SK-N-SH treated with all-trans-retinoic acid at 6 μM for 48 hours (cell line): Measurements from ENCODE around the gene WNT3.

ENCODE experiments used
- ATAC-seq: fragments of 200-7000 bp; cut with Tn5 transposase; 3 replicates; pipeline ENCODE4 v1.9.1; 2020; ENCODE audit warnings: mild to moderate bottlenecking, moderate library complexity
- ARNTL ChIP-seq: fragments of 450-650 bp; formaldehyde crosslinking; IDR thresholded peaks from 2 replicates; pipeline ENCODE4 v1.5.0; 2020; ENCODE audit warnings: low read depth, mild to moderate bottlenecking, moderate library complexity, borderline replicate concordance
- BACH2 ChIP-seq: fragments of 250-450 bp; sonication (Bioruptor Pico); IDR thresholded peaks from 2 replicates; pipeline ENCODE4 v1.9.0; 2021; ENCODE audit warnings: mild to moderate bottlenecking, borderline replicate concordance
- CSDC2 ChIP-seq: fragments of 250-450 bp; sonication (Bioruptor Pico); IDR thresholded peaks from 2 replicates; pipeline ENCODE4 v1.5.0; 2020; ENCODE audit warnings: mild to moderate bottlenecking, moderate library complexity
- ESRRG ChIP-seq: fragments of 250-450 bp; sonication (Bioruptor Pico); IDR thresholded peaks from 2 replicates; pipeline ENCODE4 v1.6.1; 2021; ENCODE audit warnings: mild to moderate bottlenecking
- GLIS3 ChIP-seq: fragments of 250-450 bp; sonication (Bioruptor Pico); IDR thresholded peaks from 2 replicates; pipeline ENCODE4 v1.5.0; 2020; ENCODE audit warnings: mild to moderate bottlenecking, moderate library complexity
- ISL1 ChIP-seq: fragments of 250-450 bp; sonication (Bioruptor Pico); IDR thresholded peaks from 2 replicates; pipeline ENCODE4 v2.1.2; 2022; ENCODE audit warnings: mild to moderate bottlenecking, moderate library complexity
- OSR1 ChIP-seq: fragments of 250-450 bp; sonication (Bioruptor Pico); IDR thresholded peaks from 2 replicates; pipeline ENCODE4 v1.8.0; 2022; ENCODE audit warnings: moderate library complexity, mild to moderate bottlenecking, inconsistent platforms
- PPARA ChIP-seq: fragments of 250-450 bp; sonication (Bioruptor Pico); IDR thresholded peaks from 2 replicates; pipeline ENCODE4 v1.5.0; 2020; ENCODE audit warnings: mild to moderate bottlenecking, borderline replicate concordance
- RARB ChIP-seq: fragments of 250-450 bp; sonication (Bioruptor Pico); IDR thresholded peaks from 2 replicates; pipeline ENCODE4 v1.8.0; 2021; ENCODE audit warnings: mild to moderate bottlenecking, moderate library complexity
- SNAI2 ChIP-seq: fragments of 250-450 bp; sonication (Bioruptor Pico); IDR thresholded peaks from 2 replicates; pipeline ENCODE4 v1.5.0; 2020; ENCODE audit warnings: mild to moderate bottlenecking, moderate library complexity
- TCF4 ChIP-seq: fragments of 250-450 bp; sonication (Bioruptor Pico); IDR thresholded peaks from 2 replicates; pipeline ENCODE4 v1.8.0; 2021; ENCODE audit warnings: mild to moderate bottlenecking, moderate library complexity, borderline replicate concordance
- TOX ChIP-seq: fragments of 250-450 bp; sonication (Bioruptor Pico); IDR thresholded peaks from 2 replicates; pipeline ENCODE4 v1.8.0; 2021; ENCODE audit warnings: mild to moderate bottlenecking, moderate library complexity, borderline replicate concordance
- ZC3H10 ChIP-seq: fragments of 250-450 bp; sonication (Bioruptor Pico); IDR thresholded peaks from 2 replicates; pipeline ENCODE4 v1.5.1; 2021; ENCODE audit warnings: mild to moderate bottlenecking, moderate library complexity
- ZFP3 ChIP-seq: fragments of 250-450 bp; sonication (Bioruptor Pico); IDR thresholded peaks from 2 replicates; pipeline ENCODE4 v1.5.0; 2020; ENCODE audit warnings: mild to moderate bottlenecking, moderate library complexity
- ZFP30 ChIP-seq: fragments of 450-650 bp; formaldehyde crosslinking; IDR thresholded peaks from 2 replicates; pipeline ENCODE4 v1.5.0; 2022; ENCODE audit warnings: mild to moderate bottlenecking, moderate library complexity
- ZNF565 ChIP-seq: fragments of 450-650 bp; formaldehyde crosslinking; conservative IDR thresholded peaks from 2 replicates; pipeline ENCODE4 v1.5.0; 2020; ENCODE audit warnings: low read depth, mild to moderate bottlenecking, moderate library complexity
- ZNF8 ChIP-seq: fragments of 450-650 bp; formaldehyde crosslinking; IDR thresholded peaks from 2 replicates; pipeline ENCODE4 v1.5.0; 2020; ENCODE audit warnings: mild to moderate bottlenecking, moderate library complexity
- TF ChIP-seq, protein P1 (sequence below): fragments of 250-450 bp; sonication (Bioruptor Pico); IDR thresholded peaks from 2 replicates; pipeline ENCODE4 v1.5.1; 2020; ENCODE audit warnings: low read depth, mild to moderate bottlenecking, moderate library complexity
- TF ChIP-seq, protein P2 (sequence below): fragments of 250-450 bp; sonication (Bioruptor Pico); IDR thresholded peaks from 2 replicates; pipeline ENCODE4 v1.8.0; 2020; ENCODE audit warnings: mild to moderate bottlenecking, moderate library complexity, borderline replicate concordance
- TF ChIP-seq, protein P3 (sequence below): fragments of 250-450 bp; sonication (Bioruptor Pico); IDR thresholded peaks from 2 replicates; pipeline ENCODE4 v1.8.0; 2021; ENCODE audit warnings: low read depth, mild to moderate bottlenecking, moderate library complexity, borderline replicate concordance
- TF ChIP-seq, protein P4 (sequence below): fragments of 250-450 bp; sonication (Bioruptor Pico); IDR thresholded peaks from 2 replicates; pipeline ENCODE4 v1.5.0; 2020; ENCODE audit warnings: mild to moderate bottlenecking, moderate library complexity

The WNT3 gene

DNA sequence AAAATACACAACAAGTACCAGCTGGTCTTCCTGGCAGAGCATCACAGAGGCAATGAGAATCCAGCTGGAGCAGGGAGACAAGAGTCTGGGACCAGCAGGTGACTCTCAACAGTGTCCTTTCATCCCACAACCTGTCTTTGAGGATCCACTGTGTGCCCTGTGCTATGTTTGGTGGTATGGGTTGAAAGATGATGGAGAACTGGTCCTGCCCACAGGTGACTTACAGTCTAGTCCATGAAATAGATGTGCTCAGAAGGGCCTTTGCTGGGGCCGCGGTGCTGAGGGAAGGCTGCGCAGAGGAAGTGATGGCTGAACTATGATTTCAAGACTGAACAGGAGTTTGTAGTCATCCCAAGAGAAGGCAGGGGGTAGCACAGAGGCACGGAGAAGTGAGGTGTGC lies 17.9 kb downstream of the WNT3 start:
- TF ChIP-seq TOX (CRISPR knock-in tag) (no peak), ISL1 (CRISPR knock-in tag) (no peak), ZFP3 (CRISPR knock-in tag) (no peak), PPARA (CRISPR knock-in tag) (no peak), ARNTL (CRISPR knock-in tag) (no peak), ESRRG (CRISPR knock-in tag) (no peak), OSR1 (CRISPR knock-in tag) (no peak), CSDC2 (CRISPR knock-in tag) (no peak), RARB (CRISPR knock-in tag) (no peak), ZNF565 (no peak), ZNF8 (no peak), ZFP30 (CRISPR knock-in tag) (no peak), BACH2 (CRISPR knock-in tag) (no peak), TCF4 (CRISPR knock-in tag) (no peak), ZC3H10 (CRISPR knock-in tag) (no peak)
- TF ChIP-seq, protein P1, sequence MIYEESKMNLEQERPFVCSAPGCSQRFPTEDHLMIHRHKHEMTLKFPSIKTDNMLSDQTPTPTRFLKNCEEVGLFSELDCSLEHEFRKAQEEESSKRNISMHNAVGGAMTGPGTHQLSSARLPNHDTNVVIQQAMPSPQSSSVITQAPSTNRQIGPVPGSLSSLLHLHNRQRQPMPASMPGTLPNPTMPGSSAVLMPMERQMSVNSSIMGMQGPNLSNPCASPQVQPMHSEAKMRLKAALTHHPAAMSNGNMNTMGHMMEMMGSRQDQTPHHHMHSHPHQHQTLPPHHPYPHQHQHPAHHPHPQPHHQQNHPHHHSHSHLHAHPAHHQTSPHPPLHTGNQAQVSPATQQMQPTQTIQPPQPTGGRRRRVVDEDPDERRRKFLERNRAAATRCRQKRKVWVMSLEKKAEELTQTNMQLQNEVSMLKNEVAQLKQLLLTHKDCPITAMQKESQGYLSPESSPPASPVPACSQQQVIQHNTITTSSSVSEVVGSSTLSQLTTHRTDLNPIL (CRISPR knock-in tag), result no peak
- TF ChIP-seq, protein P2, sequence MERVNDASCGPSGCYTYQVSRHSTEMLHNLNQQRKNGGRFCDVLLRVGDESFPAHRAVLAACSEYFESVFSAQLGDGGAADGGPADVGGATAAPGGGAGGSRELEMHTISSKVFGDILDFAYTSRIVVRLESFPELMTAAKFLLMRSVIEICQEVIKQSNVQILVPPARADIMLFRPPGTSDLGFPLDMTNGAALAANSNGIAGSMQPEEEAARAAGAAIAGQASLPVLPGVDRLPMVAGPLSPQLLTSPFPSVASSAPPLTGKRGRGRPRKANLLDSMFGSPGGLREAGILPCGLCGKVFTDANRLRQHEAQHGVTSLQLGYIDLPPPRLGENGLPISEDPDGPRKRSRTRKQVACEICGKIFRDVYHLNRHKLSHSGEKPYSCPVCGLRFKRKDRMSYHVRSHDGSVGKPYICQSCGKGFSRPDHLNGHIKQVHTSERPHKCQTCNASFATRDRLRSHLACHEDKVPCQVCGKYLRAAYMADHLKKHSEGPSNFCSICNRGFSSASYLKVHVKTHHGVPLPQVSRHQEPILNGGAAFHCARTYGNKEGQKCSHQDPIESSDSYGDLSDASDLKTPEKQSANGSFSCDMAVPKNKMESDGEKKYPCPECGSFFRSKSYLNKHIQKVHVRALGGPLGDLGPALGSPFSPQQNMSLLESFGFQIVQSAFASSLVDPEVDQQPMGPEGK (CRISPR knock-in tag), result no peak
- TF ChIP-seq, protein P3, sequence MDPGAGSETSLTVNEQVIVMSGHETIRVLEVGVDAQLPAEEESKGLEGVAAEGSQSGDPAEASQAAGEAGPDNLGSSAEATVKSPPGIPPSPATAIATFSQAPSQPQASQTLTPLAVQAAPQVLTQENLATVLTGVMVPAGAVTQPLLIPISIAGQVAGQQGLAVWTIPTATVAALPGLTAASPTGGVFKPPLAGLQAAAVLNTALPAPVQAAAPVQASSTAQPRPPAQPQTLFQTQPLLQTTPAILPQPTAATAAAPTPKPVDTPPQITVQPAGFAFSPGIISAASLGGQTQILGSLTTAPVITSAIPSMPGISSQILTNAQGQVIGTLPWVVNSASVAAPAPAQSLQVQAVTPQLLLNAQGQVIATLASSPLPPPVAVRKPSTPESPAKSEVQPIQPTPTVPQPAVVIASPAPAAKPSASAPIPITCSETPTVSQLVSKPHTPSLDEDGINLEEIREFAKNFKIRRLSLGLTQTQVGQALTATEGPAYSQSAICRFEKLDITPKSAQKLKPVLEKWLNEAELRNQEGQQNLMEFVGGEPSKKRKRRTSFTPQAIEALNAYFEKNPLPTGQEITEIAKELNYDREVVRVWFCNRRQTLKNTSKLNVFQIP (CRISPR knock-in tag), result no peak
- TF ChIP-seq, protein P4, sequence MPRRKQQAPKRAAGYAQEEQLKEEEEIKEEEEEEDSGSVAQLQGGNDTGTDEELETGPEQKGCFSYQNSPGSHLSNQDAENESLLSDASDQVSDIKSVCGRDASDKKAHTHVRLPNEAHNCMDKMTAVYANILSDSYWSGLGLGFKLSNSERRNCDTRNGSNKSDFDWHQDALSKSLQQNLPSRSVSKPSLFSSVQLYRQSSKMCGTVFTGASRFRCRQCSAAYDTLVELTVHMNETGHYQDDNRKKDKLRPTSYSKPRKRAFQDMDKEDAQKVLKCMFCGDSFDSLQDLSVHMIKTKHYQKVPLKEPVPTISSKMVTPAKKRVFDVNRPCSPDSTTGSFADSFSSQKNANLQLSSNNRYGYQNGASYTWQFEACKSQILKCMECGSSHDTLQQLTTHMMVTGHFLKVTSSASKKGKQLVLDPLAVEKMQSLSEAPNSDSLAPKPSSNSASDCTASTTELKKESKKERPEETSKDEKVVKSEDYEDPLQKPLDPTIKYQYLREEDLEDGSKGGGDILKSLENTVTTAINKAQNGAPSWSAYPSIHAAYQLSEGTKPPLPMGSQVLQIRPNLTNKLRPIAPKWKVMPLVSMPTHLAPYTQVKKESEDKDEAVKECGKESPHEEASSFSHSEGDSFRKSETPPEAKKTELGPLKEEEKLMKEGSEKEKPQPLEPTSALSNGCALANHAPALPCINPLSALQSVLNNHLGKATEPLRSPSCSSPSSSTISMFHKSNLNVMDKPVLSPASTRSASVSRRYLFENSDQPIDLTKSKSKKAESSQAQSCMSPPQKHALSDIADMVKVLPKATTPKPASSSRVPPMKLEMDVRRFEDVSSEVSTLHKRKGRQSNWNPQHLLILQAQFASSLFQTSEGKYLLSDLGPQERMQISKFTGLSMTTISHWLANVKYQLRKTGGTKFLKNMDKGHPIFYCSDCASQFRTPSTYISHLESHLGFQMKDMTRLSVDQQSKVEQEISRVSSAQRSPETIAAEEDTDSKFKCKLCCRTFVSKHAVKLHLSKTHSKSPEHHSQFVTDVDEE, result no peak
- ATAC-seq, result no peak

DNA sequence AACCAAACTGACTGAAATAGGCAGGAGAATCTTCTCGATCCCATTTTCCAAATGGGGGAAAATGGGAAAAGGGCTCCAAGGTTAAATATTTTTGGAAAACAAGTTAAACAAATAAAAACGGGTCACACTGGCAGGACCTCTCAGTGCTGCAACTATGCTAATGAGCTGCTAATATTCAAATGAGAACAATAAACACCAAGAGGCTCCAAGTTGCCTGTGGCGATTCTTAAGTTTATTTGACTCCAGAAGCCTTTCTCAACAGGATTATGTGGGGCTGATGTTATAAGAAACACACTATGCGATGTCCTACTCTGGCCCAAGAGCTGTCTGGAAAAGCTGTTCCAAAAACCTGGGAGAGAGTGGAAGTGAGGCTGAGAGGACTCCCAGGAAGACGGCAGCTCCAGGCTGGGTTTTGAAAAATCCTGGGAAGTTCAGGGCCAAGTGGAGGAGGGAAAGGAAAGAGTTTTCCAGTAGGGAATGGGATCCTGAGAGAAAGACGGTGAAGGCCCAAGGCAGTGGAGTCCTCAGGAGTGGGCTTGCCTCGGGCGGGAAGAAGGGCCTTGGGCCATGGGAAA lies 21.4 kb downstream of the WNT3 start:
- no peak for TF ChIP-seq TCF4 (CRISPR knock-in tag)
- TF ChIP-seq, protein P1 (CRISPR knock-in tag), result no peak
- no peak for TF ChIP-seq ARNTL (CRISPR knock-in tag)
- TF ChIP-seq ZNF8, result no peak
- TF ChIP-seq ZNF565, result no peak
- no peak for TF ChIP-seq ESRRG (CRISPR knock-in tag)
- TF ChIP-seq CSDC2 (CRISPR knock-in tag), result no peak
- no peak for TF ChIP-seq ZC3H10 (CRISPR knock-in tag)
- TF ChIP-seq, protein P4, result no peak
- no peak for TF ChIP-seq GLIS3 (CRISPR knock-in tag)
- no peak for TF ChIP-seq ZFP3 (CRISPR knock-in tag)
- no peak for TF ChIP-seq OSR1 (CRISPR knock-in tag)
- no peak for TF ChIP-seq TOX (CRISPR knock-in tag)
- no peak for TF ChIP-seq SNAI2
- ATAC-seq, result no peak
